ENCODE results near the gene CAMKK2.
"Not testable (repeated sequence)": the region's sequence is repeated elsewhere in the genome, so short reads cannot be mapped to it uniquely, and the experiment has no call there.

CAMKK2 gene

DNA sequence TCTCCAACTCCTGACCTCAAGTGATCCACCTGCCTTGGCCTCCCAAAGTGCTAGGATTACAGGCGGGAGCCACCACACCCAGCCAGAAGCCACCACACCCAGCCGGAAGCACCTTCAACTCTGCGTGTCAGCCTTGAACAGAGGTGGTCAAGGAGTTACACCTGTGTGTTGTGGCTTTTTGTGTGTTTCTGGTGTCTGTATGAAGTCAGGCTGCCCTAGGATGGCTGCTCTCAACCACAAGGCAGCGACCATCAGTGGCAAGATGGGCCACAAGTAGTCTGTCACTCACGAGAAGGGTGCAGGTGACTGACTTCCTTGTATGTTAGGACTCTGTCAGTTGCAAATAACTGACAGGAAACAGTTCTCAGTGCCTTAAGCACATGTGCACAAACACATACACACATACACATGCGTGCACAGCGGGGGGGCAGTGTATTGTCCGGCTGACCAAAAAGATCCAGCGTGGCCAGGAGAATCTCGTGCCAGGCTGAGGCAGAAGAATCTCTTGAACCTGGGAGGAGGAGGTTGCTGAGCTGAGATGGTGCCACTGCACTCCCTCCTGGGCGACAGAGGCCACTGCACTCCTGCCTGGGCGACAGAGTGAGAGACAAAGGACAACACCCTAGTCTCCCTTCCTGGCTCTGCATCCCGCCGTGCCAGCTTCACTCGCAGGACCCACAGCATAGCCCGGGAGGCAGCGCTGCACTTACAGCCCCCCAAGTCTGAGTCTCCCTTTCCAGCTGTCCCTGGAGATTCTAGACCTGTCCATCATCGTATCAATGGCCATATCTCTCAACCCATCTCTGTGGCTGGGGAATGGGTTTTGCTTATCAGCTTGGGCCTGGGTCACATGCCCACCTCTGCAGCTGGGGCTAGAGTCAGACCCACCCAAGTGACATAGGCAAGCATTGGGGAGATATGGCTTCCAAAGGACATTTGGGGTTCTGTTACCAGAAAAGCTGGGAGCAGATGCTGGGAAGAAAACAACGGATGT, 72.9 kb downstream of the CAMKK2 start:
- no peak for DNase-seq (ENCODE audit: low read depth)

GRCh38 chr12:121222847-121223246, 73.7 kb downstream of the CAMKK2 start:
- DNase-seq (ENCODE audit: low read depth), result no peak

- DNase-seq (ENCODE audit: low read depth), result no peak
Observed at GRCh38 chr12:121219353-121219986, 77.0 kb downstream of the CAMKK2 start.

DNA sequence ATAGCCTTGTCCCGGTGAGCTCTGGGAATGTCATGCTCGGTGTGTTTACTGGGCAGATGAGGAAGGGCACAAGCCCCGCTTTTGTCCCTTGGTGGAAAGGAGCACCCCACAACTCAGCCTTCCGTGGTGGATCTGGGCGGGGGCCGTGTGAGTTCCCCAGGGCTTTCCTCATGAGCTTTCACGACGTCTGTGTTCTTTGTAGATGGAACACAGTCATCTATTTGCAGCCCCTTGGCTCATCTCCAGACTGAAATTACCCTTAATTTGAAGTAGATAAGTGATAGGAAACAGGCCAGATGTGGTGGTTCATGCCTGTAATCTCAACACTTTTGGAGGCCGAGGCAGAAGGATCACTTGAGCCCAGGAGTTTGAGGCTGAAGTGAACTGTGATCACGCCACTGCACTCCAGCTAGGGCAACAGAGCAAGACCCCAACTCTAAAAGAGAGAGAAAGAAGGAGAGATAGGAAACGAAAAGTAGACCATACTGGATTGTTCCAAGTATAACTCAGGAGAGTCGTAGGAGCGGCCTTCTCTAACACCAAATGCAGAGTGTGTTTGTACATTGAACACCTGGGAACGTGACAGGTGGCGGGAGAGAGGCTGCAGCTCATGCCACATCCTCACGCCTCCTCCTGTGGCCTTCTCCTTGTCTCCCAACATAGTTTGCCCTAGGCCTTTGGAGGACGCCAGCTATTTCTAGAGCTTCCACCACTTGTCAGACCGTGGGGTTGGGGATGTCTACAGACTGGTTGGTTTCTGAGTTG, 77.7 kb downstream of the CAMKK2 start:
- DNase-seq (ENCODE audit: low read depth), result no peak

GRCh38 chr12:121217761-121218160, 78.7 kb downstream of the CAMKK2 start:
- no peak for DNase-seq (ENCODE audit: low read depth)

DNA sequence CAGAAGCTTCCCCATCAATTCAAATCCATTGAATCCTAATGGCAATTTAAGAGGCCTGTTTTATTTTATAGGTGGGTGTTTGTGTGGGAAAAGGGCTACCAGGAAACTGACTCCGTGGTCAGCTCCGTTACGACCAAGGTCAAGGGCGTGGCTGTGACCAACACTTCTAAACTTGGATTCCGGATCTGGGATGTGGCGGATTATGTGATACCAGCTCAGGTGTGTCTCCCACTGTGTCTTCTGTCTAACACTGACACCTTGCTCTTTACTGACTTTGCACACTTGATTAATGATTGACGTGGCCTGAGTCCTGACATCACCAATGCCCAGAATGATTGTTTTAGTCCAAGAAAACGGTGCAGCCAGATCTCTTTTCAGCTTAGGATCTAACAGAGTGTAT, 79.4 kb downstream of the CAMKK2 start:
- no peak for DNase-seq (ENCODE audit: low read depth)

- no peak for DNase-seq (ENCODE audit: low read depth)
Observed at GRCh38 chr12:121216102-121216501, 80.4 kb downstream of the CAMKK2 start.

- DNase-seq (ENCODE audit: low read depth), result peak; percentile 97
Observed at GRCh38 chr12:121214855-121215745, 81.4 kb downstream of the CAMKK2 start.

DNA sequence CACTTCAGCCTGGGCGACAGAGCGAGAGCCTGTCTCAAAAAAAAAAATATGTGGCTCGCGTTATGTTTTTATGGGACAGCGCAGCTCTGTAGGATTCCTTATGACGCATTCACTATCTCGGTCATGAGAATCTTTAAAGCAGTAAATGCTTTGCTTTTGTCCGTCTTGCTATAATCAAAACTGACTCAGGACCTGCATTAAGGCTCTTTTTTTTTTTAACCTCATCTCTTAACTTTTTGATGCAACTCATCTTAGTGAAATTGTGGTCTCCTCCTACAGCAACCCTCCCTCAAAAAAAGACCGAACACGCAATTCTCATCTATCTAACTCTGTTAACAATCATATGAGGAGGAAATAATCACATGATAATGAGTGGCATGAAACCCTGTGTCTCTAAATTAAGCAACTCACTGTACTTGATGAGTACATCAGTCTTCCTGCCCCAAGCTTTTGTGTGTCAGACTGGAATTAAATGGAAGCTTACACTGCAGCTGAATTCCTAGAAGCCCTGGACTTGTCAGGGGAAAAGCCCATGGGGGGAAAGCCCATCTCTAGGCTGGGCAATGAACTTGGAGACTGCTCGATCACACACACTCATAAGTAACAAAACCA, 82.2 kb downstream of the CAMKK2 start:
- DNase-seq (ENCODE audit: low read depth), result peak; percentile 91

DNA sequence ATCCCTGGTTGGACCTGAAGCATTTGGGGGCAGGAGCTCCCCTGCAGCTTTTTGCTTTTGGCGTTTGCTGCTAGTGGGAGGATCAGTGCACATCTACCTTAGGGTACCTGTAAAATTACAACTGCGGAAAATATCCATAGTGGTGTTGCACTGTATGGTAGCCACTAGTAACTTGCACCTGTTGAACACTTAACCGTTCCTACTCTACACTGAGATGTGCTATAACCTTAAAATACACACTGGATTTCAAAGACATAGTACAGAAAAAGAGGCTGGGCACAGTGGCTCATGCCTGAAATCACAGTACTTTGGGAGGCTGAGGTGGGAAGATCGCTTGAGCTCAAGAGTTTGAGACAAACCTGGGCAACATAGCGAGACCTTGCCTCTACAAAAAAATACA, 83.6 kb downstream of the CAMKK2 start:
- no peak for DNase-seq (ENCODE audit: low read depth)

DNA sequence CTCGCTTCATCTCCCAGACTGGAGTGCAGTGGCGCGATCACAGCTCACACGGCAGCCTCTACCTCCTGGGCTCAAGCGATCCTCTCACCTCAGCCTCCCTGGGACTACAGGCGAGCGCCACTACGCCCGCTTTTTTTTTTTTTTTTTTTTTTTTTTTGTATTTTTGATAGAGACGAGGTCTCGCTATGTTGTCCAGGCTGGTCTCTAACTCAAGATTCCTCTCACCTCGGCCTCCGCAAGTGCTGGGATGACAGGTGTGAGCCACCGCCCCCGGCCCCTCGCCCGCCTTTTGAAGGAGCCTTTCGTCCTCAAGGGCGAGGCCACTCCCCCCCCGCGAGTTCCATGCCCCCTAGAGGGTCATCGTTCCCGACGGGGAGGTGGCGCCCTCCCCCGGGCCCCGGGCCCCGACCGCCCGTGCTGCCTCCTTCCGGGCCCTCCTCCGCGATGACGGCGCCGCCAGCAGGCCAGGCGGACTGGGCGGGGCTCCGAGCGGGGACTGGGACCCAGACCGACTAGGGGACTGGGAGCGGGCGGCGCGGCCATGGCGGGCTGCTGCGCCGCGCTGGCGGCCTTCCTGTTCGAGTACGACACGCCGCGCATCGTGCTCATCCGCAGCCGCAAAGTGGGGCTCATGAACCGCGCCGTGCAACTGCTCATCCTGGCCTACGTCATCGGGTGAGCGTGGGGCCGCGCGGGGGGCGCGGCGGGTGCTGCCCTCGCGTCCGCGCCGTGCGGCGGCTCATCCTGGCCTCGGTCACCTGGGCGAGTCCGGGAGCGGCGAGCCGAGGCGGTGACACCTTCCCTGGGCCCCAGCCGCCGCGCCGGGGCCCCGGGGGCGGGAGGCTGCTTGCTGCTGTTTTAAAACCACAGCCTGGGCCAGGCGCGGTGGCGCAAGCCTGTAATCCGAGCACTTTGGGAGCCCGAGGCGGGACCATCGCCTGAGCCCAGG, 86.6 kb downstream of the CAMKK2 start, which contains the start of gene P2RX4:
Gene P2RX4 (plus strand): TSS at position 506 of the 949 bp plus-strand sequence. CDS start 36 bp downstream, at position 542.
- DNase-seq (ENCODE audit: low read depth), result peak; percentile 67

DNA sequence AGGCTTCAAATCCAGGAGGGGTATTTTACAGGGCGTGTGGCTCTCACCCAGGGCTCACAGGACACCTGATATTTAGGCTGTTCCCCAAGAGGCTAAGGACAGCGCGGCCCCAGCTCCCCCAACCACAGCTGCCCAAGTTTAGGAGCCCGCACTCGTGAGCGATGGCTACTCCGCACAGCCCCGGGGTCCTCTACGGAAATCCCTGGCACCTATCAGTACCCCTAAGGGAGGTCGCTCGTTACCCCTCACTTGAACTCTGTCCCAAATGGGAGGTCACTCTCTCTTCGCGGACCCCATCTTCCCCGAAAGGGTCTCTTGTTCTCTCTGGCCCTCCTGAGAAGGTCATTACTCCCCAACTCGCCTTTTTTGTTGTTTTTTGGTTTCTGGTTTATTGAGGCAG, 87.3 kb downstream of the CAMKK2 start:
- no peak for DNase-seq (ENCODE audit: low read depth)

DNA sequence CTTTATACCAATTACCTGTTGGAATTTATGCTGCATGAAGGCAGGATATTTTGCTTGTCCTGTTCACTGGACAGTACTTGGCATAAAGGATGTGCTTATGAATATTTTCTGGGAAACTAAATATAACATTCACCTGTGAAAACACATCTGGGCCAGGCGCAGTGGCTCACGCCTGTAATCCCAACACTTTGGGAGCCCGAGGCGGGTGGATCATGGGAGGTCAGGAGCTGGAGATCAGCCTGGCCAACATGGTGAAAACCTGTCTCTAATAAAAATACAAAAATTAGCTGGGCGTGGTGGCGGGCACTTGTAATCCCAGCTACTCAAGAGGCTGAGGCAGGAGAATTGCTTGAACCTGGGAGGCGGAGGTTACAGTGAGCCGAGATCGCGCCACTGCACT, 87.9 kb downstream of the CAMKK2 start:
- not testable (repeated sequence) for DNase-seq (ENCODE audit: low read depth)

- no peak for DNase-seq (ENCODE audit: low read depth)
Observed at GRCh38 chr12:121205491-121205890, 91.0 kb downstream of the CAMKK2 start.

DNA sequence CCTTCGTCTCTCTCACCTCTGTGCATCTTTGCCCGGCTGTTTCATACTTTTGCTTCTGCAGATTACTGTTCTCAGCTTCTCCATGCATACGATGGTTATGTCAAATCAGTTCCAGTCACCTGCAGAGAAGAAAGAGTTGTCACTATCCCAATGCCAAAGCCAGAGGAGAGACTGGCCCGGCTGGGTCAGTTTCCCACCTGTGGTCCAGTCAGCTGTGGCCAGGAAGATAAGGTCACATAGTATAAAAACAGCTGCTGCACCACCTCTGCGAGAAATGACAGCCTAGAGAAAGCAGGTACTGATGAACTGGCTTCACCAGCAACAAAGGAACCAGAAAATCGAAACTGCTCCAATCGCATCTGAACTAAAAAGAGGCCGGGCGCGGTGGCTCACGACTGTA, 93.0 kb downstream of the CAMKK2 start:
- no peak for DNase-seq (ENCODE audit: low read depth)

DNA sequence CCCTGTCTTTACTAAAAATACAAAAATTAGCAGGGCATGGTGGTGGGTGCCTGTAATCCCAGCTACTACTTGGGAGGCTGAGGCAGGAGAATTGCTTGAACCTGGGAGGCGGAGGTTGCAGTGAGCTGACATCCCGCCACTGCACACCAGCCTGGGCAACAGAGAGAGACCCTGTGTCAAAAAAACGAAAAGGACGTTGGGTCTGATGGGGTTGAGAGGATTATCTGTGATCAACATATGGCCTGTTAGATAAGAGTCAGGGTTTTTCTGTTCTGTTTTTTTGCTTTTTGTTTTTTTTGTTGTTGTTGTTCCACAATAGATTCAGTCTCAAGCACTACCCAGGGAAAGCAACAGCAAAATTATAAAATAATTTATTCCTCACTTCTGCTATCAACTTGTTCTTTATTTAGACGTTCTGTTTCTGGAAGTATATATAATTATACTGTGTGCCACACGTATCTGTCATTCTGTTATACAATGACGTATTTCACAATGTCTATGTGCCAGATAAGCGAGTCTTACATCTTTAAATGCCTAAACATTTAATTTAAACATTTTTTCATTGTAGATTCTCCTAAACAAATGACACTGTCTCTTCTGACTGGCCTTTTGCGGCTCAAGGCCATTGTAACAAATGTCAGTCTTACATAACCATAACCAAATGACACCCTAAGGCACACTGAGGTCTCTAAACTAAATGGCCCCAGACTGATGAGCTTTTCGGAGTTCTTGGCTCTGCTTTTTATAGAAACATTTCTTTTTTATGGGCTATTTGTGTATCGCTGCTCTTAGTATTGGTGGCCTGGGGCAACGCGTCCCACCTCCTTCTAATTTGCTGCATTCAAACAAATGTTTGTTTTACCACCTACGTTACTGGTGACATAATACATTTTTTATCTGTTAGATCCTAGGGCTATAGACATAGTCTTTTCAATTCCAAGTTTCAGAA, 93.8 kb downstream of the CAMKK2 start:
- DNase-seq (ENCODE audit: low read depth), result no peak

- DNase-seq (ENCODE audit: low read depth), result not testable (repeated sequence)
Observed at GRCh38 chr12:121201140-121201539, 95.4 kb downstream of the CAMKK2 start.

DNA sequence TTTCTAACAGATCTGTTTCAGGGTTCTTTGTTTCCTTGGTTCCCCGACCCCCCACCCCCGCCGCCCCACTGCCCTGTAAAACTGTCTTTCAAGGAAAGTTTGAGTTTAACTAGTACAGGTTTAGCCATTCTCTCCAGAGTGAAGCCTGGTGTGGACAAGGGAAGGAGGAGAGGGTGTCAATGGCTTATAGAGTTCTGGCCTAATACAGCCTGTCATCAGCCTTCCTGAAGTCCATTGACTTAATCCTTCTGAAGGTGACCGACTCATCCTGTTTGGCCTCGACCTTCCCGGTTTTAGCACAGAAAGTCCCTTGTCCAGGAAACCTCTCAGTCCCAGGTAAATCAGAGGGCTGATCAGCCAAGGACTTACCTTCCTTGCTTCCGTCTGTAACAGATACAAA, 97.6 kb downstream of the CAMKK2 start:
- DNase-seq (ENCODE audit: low read depth), result no peak

DNA sequence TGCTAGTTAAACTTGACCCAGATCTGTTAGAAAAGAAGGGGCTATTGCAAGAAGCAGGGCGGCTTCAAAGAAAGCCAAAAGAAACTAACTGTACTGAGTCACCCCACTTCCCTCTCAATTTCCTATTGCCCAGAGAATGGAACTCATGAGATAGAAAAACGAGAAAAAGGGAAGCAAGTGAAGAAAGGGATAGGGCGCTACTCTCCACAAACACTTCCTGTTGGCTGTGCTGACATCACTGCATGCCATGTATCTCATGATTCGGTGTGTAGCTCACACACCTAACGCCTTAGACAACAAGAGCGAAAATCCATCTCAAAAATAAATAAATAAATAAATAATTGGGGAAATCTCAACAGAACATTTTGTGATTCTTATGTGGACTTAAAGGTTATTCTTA, 99.6 kb downstream of the CAMKK2 start:
- peak; percentile 38 for DNase-seq (ENCODE audit: low read depth)

All from iris pigment epithelial cell (primary cell).